Activated T-cell treated with anti-CD3 and anti-CD28 coated beads for 4 hours (primary cell): ENCODE measurements around the gene LRP2BP.
"Not testable (repeated sequence)": the region's sequence is repeated elsewhere in the genome, so short reads cannot be mapped to it uniquely, and the experiment has no call there.

ENCODE experiments used
- DNase-seq: peaks from one replicate; pipeline ENCODE4 v3.0.0-alpha.2; 2020

Gene LRP2BP

GRCh38 chr4:185322803-185323202 is 72.9 kb downstream of the LRP2BP start:
- no peak for DNase-seq

GRCh38 chr4:185318679-185319078 is 77.0 kb downstream of the LRP2BP start:
- no peak for DNase-seq

GRCh38 chr4:185317880-185318279 is 77.8 kb downstream of the LRP2BP start:
- no peak for DNase-seq

- not testable (repeated sequence) for DNase-seq
Observed at GRCh38 chr4:185317462-185317861, 78.3 kb downstream of the LRP2BP start.
